ENCODE measurements around the gene THEMIS.

GRCh38 chr6:127917766-127918165 lies 16.9 kb upstream of the THEMIS start:
- TF ChIP-seq EZH2 (IDR thresholded peaks at IDR 0.05; ENCODE audit: low read length, missing control alignments) (no peak), CTCF (conservative IDR thresholded peaks at IDR 0.05 in 1 of 2, IDR thresholded peaks at IDR 0.05 in 1 of 2; ENCODE audit: low read depth in 1 of 2, low read length in 2 of 2) (no peak)

Measured in fibroblast of lung (primary cell).